ENCODE results near the gene SLC39A12. TPM values are rescaled to one million over a fixed set of nuclear protein-coding genes. Genes with fewer than 3 reads are reported as not detected.

Gene SLC39A12
- polyA plus RNA-seq (2013, experiment 1 of 2): not detected
- not detected for polyA plus RNA-seq (2013, experiment 2 of 2)

DNA sequence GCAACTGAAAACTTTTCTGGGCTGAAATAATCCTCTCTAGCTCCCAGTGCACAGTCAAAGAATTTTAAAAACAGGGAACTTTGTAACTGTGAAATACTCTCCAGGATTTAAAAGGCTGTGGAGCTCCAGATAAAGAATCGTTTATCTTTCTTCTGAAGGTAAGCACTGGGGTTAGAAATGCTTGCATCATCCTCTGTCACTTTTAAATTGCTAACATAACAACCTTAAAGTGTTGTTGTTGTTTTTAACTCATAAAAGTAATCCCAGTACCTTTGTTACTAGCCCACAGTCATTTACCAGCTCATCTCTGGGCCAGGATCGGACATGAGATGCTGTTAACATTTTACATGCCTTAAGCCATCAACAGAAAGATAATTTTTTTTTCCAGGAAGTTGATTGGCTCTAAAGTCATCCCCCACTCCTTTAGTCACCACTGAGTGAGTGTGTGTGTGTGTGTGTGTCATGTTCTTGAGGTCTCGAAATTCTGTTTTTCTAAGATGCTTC lies at the start of gene SLC39A12:
Gene SLC39A12 (plus strand): TSS at position 51 of the 504 bp plus-strand sequence. CDS start 1,359 bp downstream, outside the sequence.
- H3K9me3 ChIP-seq (ENCODE audit: control insufficient read depth, low read length): no peaks in the 10 kb centered on the region
- no peak within 1 kb of the TSS for H3K4me3 ChIP-seq (ENCODE audit: extremely low read depth, insufficient read depth, low read length, poor library complexity, severe bottlenecking)
- H3K4me1 ChIP-seq (ENCODE audit: control insufficient read depth, insufficient read depth, low read length, poor library complexity, severe bottlenecking): peaks cover 4% of the 10 kb centered on the region
- H3K27ac ChIP-seq (ENCODE audit: low read depth, low read length, severe bottlenecking): peak within 1 kb of the TSS; percentile 13
- no CpG with 5 or more reads among the region's 3 CpGs for WGBS, 2 experiments (ENCODE audit: insufficient coverage in 2 of 2)
- H3K36me3 ChIP-seq (ENCODE audit: control insufficient read depth, insufficient read depth, low read length): no peaks in the 10 kb centered on the region

DNA sequence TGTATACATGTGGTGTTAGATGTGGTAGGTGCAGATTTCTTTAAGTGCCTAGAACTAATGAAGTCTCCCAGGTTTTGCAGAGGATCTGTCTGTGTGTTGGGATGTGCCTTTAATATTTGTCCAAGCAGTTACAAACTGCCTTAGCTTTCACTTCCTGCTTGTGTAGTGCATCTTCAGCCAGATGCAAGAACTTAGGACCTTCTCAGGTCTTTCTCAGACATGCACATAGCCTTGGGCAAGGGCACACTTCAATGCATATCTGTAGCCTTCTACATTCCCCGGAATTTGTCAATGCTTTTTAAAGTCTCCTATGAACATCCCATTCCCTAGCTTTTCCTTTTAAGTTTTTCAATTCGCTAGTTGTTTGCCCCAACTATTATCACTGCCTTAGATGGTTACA lies 47.2 kb upstream of the SLC39A12 start:
- Histone ChIP-seq H3K36me3 (ENCODE audit: control insufficient read depth, insufficient read depth, low read length) (no peaks in the 10 kb centered on the region), H3K4me3 (ENCODE audit: extremely low read depth, insufficient read depth, low read length, poor library complexity, severe bottlenecking) (no peak overlapping the region), H3K9me3 (ENCODE audit: control insufficient read depth, low read length) (no peaks in the 10 kb centered on the region), H3K27ac (ENCODE audit: low read depth, low read length, severe bottlenecking) (no peak overlapping the region), H3K4me1 (ENCODE audit: control insufficient read depth, insufficient read depth, low read length, poor library complexity, severe bottlenecking) (no peaks in the 10 kb centered on the region)
- 92 to 100% methylated on average over 2 of the region's 2 CpGs for WGBS, 2 experiments (ENCODE audit: insufficient coverage in 2 of 2)

DNA sequence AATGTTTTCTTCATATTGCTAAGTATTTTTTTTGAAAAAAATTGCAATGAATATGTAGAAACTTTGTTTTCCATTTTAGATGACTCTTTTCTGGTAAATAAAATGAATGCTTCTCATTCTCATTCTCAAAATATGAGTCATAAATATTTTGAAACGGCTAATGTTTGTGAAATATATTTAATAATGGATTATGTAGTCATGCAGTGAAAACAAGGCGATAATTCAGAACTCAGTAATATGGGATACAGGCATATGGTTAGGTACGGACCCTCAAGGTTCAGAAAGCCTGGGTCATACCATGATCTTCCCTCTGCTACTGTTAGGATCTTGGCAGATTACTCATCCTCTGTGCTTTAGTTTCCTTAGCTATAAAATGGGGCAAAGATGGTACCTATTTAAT lies 46.2 kb upstream of the SLC39A12 start:
- Histone ChIP-seq H3K27ac (ENCODE audit: low read depth, low read length, severe bottlenecking) (no peak overlapping the region), H3K36me3 (ENCODE audit: control insufficient read depth, insufficient read depth, low read length) (no peaks in the 10 kb centered on the region), H3K4me3 (ENCODE audit: extremely low read depth, insufficient read depth, low read length, poor library complexity, severe bottlenecking) (no peak overlapping the region), H3K4me1 (ENCODE audit: control insufficient read depth, insufficient read depth, low read length, poor library complexity, severe bottlenecking) (no peaks in the 10 kb centered on the region), H3K9me3 (ENCODE audit: control insufficient read depth, low read length) (no peaks in the 10 kb centered on the region)
- WGBS, 2 experiments (ENCODE audit: insufficient coverage in 2 of 2): 100% methylated on average over 2 of the region's 3 CpGs; no CpG with 5 or more reads in 1 of the 2 experiments

DNA sequence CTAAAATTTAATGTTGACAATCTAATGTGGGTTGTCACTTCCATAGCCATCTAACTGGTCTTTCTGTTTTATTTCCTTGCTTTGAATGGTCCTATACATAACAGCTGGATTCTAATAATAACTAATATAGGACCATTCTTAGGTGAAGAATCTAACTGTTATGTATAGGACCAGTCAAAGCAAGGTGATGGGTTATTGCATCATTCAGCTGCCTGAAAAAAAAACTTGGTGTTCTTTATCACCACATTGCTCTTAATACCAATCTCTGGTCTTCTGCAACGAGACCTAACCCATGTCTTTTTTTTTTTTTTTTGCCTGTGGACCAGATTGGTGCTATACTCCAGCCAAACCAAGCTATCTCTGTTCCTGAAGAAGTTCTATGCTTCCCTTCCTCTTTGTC lies 45.7 kb upstream of the SLC39A12 start:
- WGBS, 2 experiments (ENCODE audit: insufficient coverage in 2 of 2): 70 to 100% methylated on average over 1 of the region's 1 CpG
- Histone ChIP-seq H3K9me3 (ENCODE audit: control insufficient read depth, low read length) (no peaks in the 10 kb centered on the region), H3K27ac (ENCODE audit: low read depth, low read length, severe bottlenecking) (no peak overlapping the region), H3K4me1 (ENCODE audit: control insufficient read depth, insufficient read depth, low read length, poor library complexity, severe bottlenecking) (no peaks in the 10 kb centered on the region), H3K36me3 (ENCODE audit: control insufficient read depth, insufficient read depth, low read length) (no peaks in the 10 kb centered on the region), H3K4me3 (ENCODE audit: extremely low read depth, insufficient read depth, low read length, poor library complexity, severe bottlenecking) (no peak overlapping the region)

DNA sequence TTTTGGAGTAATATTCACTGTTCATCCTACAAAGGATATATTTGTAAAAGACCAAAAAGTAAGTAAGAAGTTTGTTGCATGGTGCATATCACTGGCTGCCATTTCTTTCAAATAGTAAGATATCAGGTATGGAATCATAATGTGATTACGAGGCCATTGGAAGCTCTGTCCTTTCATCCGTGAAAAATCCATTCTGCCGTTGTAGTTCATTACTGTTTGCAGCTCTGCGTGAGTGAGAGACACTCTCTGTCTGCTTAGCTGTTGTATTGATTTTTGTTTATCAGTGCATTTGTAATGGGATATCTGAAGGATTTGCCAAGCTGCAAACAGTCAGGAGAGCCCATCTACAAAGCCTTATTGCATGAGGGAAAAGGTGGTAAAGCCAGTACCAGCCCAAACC lies 44.1 kb upstream of the SLC39A12 start:
- Histone ChIP-seq H3K27ac (ENCODE audit: low read depth, low read length, severe bottlenecking) (no peak overlapping the region), H3K4me3 (ENCODE audit: extremely low read depth, insufficient read depth, low read length, poor library complexity, severe bottlenecking) (no peak overlapping the region), H3K4me1 (ENCODE audit: control insufficient read depth, insufficient read depth, low read length, poor library complexity, severe bottlenecking) (no peaks in the 10 kb centered on the region), H3K36me3 (ENCODE audit: control insufficient read depth, insufficient read depth, low read length) (no peaks in the 10 kb centered on the region), H3K9me3 (ENCODE audit: control insufficient read depth, low read length) (no peaks in the 10 kb centered on the region)
- 83 to 92% methylated on average over 3 to 4 of the region's 4 CpGs for WGBS, 2 experiments (ENCODE audit: insufficient coverage in 2 of 2)

DNA sequence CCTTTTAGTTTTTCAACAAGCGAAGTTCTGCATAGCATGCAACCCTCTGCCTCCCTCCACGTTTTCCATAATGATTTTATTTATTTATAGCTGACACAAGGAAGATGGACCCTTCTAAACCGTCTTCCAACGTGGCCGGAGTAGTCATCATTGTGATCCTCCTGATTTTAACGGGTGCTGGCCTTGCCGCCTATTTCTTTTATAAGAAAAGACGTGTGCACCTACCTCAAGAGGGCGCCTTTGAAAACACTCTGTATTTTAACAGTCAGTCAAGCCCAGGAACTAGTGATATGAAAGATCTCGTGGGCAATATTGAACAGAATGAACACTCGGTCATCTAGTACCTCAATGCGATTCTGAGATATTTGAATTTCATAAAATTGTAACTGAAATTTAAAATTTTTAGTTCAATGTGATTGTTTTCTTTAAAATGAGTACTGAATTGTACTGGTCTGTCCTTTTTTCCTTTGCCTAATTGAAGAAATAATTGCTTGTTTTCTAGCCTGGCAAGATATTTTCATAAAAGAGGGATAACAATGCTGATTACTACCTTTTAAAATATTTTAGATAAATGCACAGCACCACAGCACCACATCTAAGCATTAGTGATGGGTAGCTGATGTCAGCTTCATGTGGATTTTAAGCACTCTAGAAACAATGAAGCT lies 41.5 kb upstream of the SLC39A12 start:
- H3K4me1 ChIP-seq (ENCODE audit: control insufficient read depth, insufficient read depth, low read length, poor library complexity, severe bottlenecking): no peaks in the 10 kb centered on the region
- 34 to 38% methylated on average over 6 to 7 of the region's 12 CpGs for WGBS, 2 experiments (ENCODE audit: insufficient coverage in 2 of 2)
- no peak overlapping the region for H3K27ac ChIP-seq (ENCODE audit: low read depth, low read length, severe bottlenecking)

DNA sequence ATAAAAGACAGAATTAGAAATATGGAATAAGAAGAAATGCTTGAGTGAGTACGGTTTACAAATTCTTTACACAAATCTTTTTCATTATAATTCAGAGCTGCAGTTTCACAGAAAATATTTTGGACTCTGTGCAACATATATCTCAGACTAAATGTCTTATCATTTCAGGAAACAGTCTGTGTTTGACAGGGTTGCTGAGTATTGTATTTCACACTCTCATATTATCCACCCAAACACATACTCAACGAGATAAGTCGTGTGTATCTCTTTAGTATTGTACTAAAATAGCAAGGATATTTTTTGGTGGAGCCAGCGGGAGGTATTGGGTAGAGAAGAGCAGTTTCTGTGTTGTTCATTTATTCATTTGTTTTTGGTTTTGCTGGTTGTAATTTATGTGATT lies 39.0 kb upstream of the SLC39A12 start:
- H3K9me3 ChIP-seq (ENCODE audit: control insufficient read depth, low read length): no peaks in the 10 kb centered on the region
- no peaks in the 10 kb centered on the region for H3K36me3 ChIP-seq (ENCODE audit: control insufficient read depth, insufficient read depth, low read length)
- H3K4me3 ChIP-seq (ENCODE audit: extremely low read depth, insufficient read depth, low read length, poor library complexity, severe bottlenecking): no peak overlapping the region
- H3K27ac ChIP-seq (ENCODE audit: low read depth, low read length, severe bottlenecking): no peak overlapping the region
- no peaks in the 10 kb centered on the region for H3K4me1 ChIP-seq (ENCODE audit: control insufficient read depth, insufficient read depth, low read length, poor library complexity, severe bottlenecking)
- WGBS, 2 experiments (ENCODE audit: insufficient coverage in 2 of 2): 80% methylated on average over 2 of the region's 4 CpGs; no CpG with 5 or more reads in 1 of the 2 experiments

More for the DNA sequence above, 41.5 kb upstream of the SLC39A12 start:
- H3K36me3 ChIP-seq (ENCODE audit: control insufficient read depth, insufficient read depth, low read length): no peaks in the 10 kb centered on the region
- no peak overlapping the region for H3K4me3 ChIP-seq (ENCODE audit: extremely low read depth, insufficient read depth, low read length, poor library complexity, severe bottlenecking)
- no peaks in the 10 kb centered on the region for H3K9me3 ChIP-seq (ENCODE audit: control insufficient read depth, low read length)

DNA sequence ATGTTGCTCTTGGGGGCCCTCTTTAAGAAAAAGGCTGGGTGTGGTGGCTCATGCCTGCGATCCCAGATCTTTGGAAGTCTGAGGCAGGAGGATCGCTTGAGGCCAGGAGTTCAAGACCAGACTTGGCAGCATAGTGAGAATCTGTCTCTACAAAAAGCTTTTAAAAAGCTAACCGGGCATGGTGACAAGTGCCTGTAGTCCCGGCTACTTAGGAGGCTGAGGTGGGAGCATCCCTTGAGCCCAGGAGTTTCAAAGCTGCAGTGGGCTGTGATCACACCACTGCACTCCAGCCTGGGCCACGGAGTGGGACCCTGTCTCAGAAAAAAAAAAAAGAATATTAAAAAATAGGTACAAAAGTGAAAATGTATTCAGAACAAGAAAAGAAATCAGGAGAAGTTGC lies 38.1 kb upstream of the SLC39A12 start:
- no peak overlapping the region for H3K4me3 ChIP-seq (ENCODE audit: extremely low read depth, insufficient read depth, low read length, poor library complexity, severe bottlenecking)
- H3K27ac ChIP-seq (ENCODE audit: low read depth, low read length, severe bottlenecking): no peak overlapping the region
- no peaks in the 10 kb centered on the region for H3K9me3 ChIP-seq (ENCODE audit: control insufficient read depth, low read length)
- H3K36me3 ChIP-seq (ENCODE audit: control insufficient read depth, insufficient read depth, low read length): no peaks in the 10 kb centered on the region
- H3K4me1 ChIP-seq (ENCODE audit: control insufficient read depth, insufficient read depth, low read length, poor library complexity, severe bottlenecking): no peaks in the 10 kb centered on the region
- 85 to 97% methylated on average over 4 of the region's 5 CpGs for WGBS, 2 experiments (ENCODE audit: insufficient coverage in 2 of 2)

DNA sequence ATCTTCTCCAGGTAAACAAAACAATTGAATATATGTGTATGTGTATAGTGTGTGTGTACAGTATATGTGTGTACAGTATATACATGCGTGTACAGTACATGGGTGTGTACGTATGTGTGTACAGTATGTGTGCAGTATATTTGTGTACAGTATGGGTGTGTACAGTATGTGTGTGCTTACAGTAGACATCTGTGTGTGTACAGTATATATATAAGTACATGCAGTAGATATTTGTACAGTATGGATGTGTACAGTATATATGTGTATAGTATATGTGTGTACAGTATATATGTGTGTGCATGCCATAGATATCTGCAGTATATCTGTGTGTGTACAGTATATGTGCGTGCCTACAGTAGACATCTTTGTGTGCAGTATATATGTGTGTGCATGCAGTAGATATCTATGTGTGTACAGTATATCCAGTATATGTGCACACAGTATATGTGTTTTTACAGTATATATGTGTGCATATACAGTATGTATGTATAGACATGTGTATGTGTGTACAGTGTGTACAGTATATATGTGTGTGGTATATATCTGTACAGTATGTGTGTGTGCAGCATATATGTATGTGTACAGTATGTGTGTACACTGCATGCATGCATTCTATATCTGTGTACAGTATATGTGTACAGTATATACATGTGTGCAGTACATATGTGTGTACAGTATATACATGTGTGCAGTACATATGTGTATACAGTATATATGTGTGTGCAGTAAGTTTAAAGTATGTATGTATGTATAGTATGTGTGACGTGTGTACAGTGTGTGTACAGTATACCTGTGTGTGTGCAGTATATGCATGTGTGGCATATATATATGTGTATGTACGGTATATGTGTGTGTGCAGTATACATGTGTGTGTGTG lies 37.3 kb upstream of the SLC39A12 start:
- H3K9me3 ChIP-seq (ENCODE audit: control insufficient read depth, low read length): no peaks in the 10 kb centered on the region
- H3K4me1 ChIP-seq (ENCODE audit: control insufficient read depth, insufficient read depth, low read length, poor library complexity, severe bottlenecking): no peaks in the 10 kb centered on the region
- no peak overlapping the region for H3K27ac ChIP-seq (ENCODE audit: low read depth, low read length, severe bottlenecking)
- H3K4me3 ChIP-seq (ENCODE audit: extremely low read depth, insufficient read depth, low read length, poor library complexity, severe bottlenecking): no peak overlapping the region
- 75 to 84% methylated on average over 5 of the region's 5 CpGs for WGBS, 2 experiments (ENCODE audit: insufficient coverage in 2 of 2)
- H3K36me3 ChIP-seq (ENCODE audit: control insufficient read depth, insufficient read depth, low read length): no peaks in the 10 kb centered on the region

DNA sequence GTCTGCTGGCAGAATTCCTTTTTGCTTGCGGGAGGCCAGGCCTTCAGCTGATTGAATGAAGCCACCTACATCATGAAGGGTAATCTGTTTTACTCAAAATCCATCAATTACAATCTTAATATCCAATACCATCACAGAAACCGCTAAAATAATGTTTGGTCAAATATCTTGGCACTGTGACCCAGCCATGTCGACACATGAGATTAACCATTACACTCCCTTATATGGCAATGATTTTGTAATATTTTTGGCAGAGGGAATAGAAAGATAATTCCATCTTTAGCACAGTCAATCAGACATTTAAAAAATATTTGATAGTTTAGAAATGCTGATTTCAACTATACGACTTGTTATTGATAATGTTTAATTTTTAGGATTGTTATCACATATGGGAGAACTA lies 36.5 kb upstream of the SLC39A12 start:
- H3K4me3 ChIP-seq (ENCODE audit: extremely low read depth, insufficient read depth, low read length, poor library complexity, severe bottlenecking): no peak overlapping the region
- 86 to 100% methylated on average over 1 of the region's 4 CpGs for WGBS, 2 experiments (ENCODE audit: insufficient coverage in 2 of 2)
- no peak overlapping the region for H3K27ac ChIP-seq (ENCODE audit: low read depth, low read length, severe bottlenecking)
- H3K4me1 ChIP-seq (ENCODE audit: control insufficient read depth, insufficient read depth, low read length, poor library complexity, severe bottlenecking): no peaks in the 10 kb centered on the region
- H3K36me3 ChIP-seq (ENCODE audit: control insufficient read depth, insufficient read depth, low read length): no peaks in the 10 kb centered on the region
- no peaks in the 10 kb centered on the region for H3K9me3 ChIP-seq (ENCODE audit: control insufficient read depth, low read length)

Data from mesodermal cell (in vitro differentiated cells).